GM18520 (cell line): Measurements from ENCODE around the gene CCSER1.
"Not testable (repeated sequence)": the region's sequence is repeated elsewhere in the genome, so short reads cannot be mapped to it uniquely, and the experiment has no call there.

Experiments
- ATAC-seq: cut with Tn5 transposase; IDR thresholded peaks from one replicate; pipeline ENCODE4 v1.9.1; 2021; ENCODE audit not compliant: unreplicated experiment

Gene CCSER1

DNA sequence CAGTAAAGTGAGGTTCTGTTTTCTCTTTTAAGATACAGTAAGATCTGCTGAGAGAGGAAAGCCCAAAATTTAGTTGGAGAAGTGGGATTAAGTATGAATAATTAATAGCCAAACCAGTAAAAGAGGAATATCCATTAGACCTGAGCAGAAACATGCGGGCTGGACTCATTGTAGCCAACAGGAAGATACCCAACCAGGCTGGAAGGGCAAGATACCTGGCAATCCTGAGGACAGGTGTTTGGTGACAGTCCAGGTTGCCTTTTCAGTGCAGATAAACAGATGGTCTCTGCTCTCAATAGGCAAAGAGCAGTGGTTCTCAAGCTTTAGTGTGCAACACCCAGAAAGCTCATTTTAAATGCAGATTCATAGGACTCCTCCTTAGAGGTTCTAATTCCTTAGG is 1195.8 kb downstream of the CCSER1 start:
- no peak for ATAC-seq

DNA sequence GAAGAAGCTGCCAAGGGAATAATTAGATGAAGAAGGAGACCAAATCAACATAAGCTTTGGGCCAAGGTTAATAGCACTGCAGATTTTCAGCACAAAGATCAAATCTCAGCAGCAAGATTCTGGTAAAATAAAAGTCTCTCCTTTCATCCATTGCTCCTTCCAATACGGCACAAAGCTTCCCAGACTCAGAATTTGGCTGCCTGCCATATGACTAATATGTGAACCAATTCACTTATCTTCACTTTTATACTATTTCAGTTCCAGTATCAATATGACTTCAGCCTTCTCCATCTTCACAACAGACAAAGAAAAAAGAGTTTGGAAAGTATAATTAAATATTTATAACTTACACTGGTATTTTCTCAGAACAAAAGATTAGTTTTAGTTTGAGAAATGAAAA is 1198.3 kb downstream of the CCSER1 start:
- ATAC-seq = no peak

DNA sequence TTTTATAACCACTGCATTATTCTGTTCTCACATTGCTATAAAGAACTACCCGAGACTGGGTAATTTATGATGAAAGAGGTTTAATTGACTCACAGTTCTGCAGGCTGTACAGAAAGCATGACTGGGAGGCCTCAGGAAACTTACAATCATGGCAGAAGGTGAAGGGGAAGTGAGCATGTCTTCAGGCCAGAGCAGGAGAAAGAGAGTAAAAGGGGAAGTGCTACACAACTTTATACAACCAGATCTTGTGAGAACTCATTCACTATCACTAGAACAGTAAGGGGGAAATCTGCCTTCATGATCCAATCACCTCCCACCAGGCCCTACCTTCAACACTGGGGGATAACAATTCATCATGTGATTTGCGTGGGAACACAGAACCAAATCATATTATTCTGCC is 1199.0 kb downstream of the CCSER1 start:
- not testable (repeated sequence) for ATAC-seq

DNA sequence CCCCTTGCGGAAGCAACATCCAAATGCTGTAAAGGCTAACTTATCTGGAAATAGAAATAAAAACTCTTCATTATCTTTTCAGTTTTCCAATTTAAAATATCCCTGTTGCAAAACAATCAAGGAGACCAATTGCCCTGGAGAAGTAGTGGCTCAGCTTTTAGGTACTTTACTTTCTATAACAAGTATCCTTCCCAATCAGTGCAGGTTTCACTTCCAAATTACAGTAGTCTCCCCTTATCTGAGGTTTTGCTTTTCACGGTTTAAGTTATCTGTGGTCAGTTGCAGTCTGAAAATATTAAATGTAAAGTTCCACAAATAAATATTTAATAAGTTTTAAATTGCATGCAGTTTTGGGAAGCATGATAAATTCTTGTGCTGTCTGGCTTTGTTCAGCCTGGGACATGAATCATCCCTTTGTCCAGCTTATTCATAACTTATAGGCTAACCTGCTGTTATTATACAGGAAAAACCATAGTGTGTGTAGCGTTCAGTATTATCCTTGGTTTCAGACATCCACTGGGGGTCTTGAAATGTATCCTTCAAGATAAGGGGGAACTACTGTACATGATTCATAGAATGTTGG is 1203.5 kb downstream of the CCSER1 start:
- ATAC-seq = no peak

DNA sequence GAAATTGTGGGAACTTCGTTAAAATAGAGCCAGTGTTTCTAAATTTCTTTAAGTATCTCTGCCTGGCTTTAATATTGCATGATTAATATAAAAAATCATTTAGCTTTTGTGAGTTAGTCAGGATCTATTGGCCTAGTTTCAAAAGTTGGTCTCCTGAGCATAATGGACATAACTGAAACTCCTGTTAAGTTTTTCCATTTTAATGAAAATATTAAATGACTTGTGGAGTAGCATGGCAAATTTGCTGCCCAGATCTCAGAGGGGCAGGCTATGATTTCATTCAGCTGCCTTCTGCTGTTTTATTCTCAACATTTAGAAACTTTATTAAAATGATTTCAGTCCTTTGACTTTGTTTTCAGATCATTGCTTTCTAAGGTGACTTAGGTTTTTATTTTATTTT is 1213.6 kb downstream of the CCSER1 start:
- no peak for ATAC-seq

DNA sequence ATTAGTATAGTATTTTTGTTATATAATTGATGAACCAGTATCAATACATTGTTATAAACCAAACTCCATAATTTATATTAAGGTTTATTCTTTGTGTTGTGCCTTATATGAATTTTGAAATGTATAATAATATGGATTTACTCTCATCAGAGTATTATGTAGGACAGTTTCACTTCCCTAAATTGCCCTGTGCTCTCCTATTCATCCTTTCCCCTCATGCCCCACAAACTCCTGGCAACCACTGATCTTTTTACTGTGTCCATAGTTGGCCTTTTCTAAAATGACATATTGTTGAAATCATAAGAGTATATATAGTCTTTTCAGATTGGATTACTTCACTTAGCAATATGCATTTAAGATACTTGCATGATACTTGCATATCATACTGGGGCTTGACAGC is 1218.4 kb downstream of the CCSER1 start:
- no peak for ATAC-seq

DNA sequence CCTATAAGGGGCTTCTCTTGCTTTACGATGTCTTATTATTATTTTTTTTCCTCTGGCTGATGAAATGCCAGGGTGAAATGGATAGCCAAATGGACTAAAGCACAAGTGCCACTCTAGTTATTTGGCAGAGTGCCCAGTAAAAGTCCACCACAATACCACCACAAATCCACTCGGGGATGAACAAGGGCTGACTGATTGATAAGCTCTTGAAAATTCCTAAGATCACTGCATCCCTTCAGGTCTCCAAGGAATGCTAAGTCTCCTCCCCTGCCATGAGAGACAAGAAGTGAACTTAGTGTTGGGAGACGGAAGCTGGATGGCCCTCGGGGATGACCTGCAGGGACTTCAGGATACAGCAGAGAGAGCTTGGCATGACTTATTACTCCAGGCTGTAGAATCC is 1229.3 kb downstream of the CCSER1 start:
- not testable (repeated sequence) for ATAC-seq

DNA sequence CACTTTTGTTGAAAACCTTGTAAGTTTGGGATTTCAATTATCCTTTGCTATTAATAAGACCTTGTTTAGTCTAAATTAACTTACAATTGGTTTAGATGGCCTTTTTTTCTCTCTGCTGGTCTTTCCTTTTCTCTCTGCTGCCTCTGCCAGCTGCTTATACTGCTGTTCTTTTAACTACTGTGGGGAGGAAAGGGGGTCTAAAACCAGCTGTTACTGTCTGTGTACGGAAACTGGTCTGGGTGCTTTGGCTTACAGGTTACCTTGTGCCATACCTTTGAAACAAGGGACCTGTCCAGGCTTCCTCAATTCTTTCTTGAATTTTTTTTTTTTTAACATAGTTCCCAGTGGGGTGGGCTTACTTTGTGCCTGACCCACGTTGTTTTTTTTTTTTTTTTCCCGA is 1230.8 kb downstream of the CCSER1 start:
- ATAC-seq = not testable (repeated sequence)

DNA sequence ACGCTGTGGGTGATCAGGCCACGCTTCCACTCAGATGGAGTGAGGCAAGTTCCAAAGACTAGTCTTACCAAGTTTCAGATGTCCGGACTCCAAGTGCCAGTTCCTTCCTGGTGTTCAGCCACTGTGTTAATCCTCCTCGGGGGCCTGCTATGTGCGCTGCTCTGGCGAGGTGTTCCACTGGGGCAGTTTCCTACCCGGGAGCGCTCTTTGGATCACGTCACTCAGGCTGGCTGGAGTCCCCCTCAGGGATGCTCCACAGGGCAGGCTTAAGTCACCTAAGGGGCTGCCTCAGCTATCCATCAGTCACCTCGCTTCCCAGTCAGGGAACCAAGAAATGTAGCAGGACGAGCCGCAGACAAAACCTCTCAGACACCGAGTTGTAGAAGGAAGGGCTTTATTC is 1231.4 kb downstream of the CCSER1 start:
- not testable (repeated sequence) for ATAC-seq

DNA sequence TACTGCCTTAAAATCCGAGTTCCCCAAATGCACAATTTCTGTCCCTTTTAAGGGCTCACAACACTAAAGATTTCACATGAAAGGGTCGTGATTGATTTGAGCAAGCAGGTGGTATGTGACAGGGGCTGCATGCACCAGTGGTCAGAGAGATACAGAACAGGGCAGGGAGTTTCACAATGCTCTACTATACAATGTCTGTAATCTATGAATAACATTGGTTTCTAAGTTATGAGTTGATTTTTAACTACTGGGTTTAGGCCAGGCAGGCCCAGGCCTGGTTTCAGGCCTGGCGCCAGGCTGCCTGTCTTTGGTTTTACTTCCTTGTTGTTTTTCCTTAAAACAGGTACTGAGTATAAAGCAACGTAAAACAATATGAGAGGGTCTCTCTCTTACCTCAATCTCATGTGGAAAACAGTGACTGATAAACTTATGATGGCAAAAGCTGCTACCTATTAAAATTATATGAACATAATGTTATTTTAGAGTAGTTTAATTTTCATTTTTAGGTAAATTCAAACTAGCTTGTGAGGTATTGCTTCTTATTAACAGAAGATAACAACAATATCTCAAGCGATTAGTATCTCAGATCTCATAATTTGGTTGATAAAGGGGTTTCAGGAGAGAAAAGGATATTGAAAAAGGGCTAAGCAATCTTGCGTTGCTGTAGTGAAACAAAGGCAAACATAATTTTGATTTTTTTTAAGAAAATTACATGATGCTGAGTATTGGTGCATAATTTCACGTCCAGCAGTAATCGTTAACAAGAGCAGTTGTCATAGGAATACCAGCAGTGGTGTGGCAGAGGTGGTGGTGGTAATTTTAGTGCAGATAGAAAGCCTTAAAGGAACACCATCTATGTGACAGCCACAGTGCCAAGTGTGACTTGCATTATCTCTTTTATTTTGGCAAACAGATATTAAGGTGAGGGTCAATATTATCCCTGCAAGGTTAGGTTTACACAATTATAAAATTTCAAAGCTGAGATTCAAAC is 1232.1 kb downstream of the CCSER1 start:
- ATAC-seq = no peak

DNA sequence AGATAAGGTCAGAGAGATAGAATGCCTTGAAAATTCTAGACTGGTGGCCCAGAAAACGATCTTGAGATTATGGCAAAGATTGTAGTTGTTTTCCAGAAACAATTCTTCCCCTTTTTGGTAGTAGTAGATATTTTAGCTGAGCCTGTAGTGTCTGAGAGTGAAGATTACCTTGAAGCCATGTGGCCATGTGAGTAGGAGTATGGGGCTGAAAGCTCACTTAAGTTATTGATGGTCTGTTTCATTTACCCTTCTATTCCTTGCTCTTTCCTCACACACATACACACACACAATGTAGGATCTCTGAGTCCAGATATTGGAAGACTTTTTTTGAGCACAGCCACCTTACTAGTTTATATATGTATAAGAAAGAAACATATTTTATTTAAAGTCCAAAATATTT is 1234.9 kb downstream of the CCSER1 start:
- no peak for ATAC-seq

DNA sequence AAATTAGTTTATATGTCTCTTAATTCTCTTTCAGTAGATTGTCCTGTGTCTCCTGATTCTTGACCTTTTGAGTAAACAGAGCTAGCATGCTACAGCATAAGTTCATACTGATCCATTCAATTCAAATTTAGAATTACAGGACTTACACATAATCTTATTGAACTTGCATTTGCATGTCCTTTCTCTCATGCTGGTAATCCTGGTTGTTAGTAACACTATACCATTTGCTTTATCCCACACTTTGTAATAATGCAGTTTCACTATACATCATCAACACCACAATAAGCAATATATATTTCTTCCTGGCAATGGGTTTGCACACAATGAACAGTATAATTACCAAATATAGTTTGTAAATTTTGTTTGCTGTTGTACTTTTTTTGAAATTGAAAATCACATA is 1239.4 kb downstream of the CCSER1 start:
- ATAC-seq = no peak

DNA sequence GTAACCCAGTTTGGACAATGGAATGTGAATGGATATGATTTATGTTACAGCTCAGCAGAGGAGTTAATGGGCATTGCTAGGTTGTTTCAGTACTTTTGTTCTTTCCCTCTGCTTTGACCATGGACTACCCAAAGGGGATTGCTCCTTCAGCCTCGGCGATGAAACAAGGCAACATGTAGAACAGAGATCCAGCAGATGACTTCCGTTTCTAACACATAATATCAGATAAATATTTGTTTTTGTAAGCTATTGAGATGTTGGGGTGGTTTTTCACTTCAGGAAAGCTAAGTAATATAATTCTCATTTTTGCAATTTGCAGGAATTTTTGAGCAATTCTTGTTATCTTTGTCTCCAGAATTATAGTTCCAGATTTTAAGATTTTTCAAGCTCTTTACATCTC is 1241.9 kb downstream of the CCSER1 start:
- no peak for ATAC-seq

DNA sequence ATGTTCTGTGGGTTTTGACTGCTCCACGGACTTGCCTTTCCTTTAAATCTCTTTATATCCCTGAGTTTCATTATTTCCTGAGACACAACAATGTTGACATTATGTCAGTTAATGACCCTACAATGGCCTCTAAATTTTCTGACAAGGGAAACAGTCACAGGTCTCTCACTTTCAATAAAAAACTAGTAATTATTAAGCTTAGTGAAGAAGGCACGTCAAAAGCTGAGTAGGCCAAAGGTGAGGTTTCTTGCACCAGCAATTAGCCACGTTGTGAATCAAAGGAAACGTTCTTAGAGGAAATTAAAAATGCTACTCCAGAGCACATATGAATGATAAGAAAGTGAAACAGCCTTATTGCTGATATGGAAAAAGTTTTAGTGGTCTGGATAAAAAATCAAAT is 1246.4 kb downstream of the CCSER1 start:
- no peak for ATAC-seq

DNA sequence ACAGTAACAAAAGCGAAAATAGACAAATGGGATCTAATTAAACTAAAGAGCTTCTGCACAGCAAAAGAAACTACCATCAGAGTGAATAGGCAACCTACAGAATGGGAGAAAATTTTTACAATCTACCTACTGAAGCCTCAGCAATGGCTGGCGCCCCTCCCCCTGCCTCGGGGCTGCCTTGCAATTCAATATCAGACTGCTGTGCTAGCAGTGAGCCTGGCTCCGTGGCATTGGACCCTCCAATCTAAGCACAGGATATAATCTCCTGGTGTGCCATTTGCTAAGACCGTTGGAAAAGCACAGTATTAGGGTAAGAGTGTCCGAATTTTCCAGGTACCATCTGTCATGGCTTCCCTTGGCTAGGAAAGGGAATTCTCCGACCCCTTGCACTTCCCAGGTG is 1278.2 kb downstream of the CCSER1 start:
- not testable (repeated sequence) for ATAC-seq

DNA sequence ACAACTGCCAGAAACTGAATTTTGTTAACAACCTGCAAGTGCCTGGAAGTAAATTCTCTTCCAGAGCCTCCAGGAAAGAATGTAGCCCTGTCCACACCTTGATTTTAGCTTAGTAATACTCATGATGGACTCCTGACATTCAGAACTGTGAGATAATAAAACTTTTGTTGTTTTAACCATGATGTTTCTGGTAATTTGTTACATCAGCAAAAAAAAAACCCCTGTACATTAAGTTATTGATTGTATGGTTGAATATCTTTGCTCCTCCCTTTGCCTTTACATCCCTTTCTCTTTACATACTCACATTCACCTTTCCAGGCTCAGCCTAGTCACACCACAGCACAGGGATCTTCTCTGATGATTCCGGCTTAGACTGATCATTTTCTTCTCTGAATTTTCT is 1294.8 kb downstream of the CCSER1 start:
- ATAC-seq = no peak

DNA sequence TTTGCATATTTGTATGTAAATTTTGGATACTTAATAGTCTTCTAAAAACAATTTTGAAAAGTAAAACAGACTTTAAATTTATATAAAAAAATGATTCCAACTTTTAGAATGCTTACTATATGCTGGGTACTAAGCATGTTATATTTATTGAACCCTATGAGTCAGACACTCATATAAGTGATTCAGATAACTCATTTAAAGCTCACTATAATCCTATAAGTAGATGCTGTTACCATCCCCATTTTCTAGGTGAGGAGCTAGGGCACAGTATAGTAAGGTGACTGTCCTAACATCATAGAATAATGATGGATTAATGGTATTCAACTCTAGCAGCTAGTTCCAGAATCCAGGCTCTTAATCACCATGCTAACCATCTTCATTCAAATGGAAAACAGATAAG is 1299.5 kb downstream of the CCSER1 start:
- ATAC-seq = no peak

DNA sequence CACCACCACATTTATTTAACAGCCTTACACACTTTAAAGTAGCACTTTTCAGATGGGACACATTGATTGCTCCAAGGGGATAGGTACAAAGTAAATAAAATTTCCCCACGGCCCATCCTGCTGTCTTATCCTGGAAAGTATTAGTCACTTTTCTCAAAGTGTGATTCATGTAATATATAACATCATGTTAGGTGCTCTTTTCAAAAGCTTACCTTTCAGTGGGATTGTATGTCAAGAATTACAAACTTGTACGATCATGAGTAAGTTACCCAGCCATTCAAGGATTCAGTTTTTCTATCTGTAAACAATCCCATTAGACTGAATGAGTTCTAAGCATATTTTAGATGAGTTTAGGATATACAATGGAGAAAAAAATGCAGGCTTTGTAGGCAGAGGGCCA is 1300.0 kb downstream of the CCSER1 start:
- ATAC-seq = no peak

DNA sequence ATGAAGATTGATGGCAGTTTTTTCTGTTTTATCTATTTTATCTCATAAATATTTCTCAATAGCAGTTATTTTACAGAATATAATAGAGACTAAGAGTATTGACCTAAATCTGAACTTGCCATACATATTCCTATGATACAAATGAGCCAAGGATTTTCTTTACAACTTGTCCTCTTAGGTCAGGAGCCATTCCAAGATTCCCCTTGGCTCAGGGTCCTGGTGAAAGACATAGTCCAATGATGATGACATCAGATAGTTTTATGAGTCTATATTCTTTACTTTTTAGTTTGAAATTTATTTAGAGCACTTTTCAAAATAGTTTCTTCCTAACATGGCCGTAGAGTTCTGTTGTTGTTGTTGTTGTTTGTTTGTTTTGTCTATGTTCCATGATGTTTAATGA is 1307.4 kb downstream of the CCSER1 start:
- no peak for ATAC-seq

DNA sequence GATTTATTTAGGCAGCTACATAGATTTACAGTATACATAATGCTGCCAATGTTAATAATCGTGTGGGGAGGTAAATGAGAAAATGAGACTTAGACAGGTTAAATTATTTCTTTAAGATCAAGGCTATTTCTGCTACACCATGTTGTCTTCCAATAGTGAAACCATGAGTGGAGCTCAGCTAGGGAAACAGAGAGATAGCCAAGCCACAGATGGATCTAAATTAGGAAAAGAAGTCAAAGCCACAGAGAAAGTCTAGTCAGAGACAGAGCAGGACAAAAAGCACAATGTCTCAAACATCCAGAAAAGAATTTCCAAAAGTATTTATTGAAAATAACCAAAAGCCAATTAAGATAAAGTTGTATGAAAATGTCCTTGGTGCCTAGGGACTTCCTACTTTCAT is 1309.4 kb downstream of the CCSER1 start:
- ATAC-seq = no peak

DNA sequence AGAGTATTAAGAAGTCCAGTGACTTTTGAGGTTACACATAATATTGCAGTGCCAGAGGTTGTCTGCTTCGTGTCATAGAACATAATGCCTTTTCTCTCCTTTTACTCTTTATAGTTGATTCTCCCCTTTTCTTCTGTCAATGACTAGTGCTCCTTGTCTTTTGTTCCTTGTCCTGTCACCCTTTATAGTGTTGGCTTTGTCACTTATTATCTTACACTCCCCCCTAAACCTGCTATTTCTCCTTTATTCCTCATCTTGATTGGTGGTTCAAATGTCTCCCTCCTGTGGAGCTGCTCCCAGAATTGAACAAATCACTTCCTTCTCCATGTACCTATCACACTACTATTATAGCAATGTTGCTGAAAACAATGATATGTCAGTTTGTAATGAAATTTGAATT is 1320.0 kb downstream of the CCSER1 start:
- no peak for ATAC-seq

DNA sequence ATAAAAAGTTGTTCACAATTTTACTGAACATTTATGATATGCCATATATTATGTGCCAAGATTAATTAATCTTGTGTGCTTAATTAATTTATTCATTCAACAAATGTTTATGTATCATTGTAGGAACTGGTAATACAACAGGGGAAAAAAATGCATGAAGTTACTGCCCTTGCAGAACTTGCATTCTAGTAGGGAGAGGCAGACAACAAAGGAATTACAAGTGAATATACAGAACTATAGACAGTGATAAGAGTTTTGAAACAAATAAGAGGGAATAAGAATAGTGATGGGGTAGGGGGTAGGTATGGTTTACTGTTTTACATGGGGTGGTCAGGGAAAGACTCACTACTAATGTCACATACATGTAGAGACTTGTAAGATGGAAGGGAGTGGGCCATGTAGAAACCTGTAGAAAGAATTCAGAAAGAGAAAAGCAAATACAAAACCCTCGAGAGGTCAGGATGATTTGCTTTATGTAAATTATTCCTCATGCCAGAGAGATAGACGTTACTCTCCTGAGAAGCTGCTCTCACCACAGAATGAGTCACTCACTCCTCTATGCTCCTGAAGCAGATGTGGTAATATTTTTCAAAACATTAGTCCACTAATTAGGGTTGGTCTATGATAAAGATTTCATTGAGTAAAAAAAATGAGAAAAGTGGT is 1321.6 kb downstream of the CCSER1 start:
- ATAC-seq = peak; percentile 39
